Upper lobe of right lung (tissue), 1 donor: ENCODE results near the gene ATXN7L3. TPM values are rescaled to one million over a fixed set of nuclear protein-coding genes. Genes with fewer than 3 reads are reported as not detected.

Experiments used
- ATAC-seq: fragments of 200-7000 bp; cut with Tn5 transposase; one replicate; pipeline ENCODE4 v1.9.1; 2020; ENCODE audit warnings: mild to moderate bottlenecking, moderate library complexity
- DNase-seq: peaks from one replicate; pipeline ENCODE4 v3.0.0-alpha.2; 2020
- H3K27ac ChIP-seq: fragments of 200-600 bp; one replicate; pipeline ENCODE4 v1.8.0; 2022
- H3K27me3 ChIP-seq: fragments of 200-600 bp; one replicate; pipeline ENCODE4 v1.8.0; 2022; ENCODE audit warnings: mild to moderate bottlenecking
- H3K36me3 ChIP-seq: fragments of 200-600 bp; one replicate; pipeline ENCODE4 v1.8.0; 2022
- H3K4me1 ChIP-seq: fragments of 200-600 bp; one replicate; pipeline ENCODE4 v1.8.0; 2022
- H3K4me3 ChIP-seq: fragments of 200-600 bp; one replicate; pipeline ENCODE4 v1.8.0; 2022; ENCODE audit warnings: mild to moderate bottlenecking
- H3K9me3 ChIP-seq: fragments of 200-600 bp; one replicate; pipeline ENCODE4 v1.8.0; 2022
- CTCF ChIP-seq: fragments of 200-600 bp; IDR thresholded peaks from one replicate; pipeline ENCODE4 v1.8.0; 2022; ENCODE audit warnings: antibody characterized with exemption
- intact Hi-C: fragments of 100-400 bp; cut with DNase I; formaldehyde crosslinking; loops from one replicate; pipeline ENCODE4 v1.11.0; 2022
- total RNA-seq: library from RNA; stranded (reverse); fragmentation: NEBNext Ultra II Directional; extraction: Animal tissue kit (Norgen Biotek cat#: 25700); gene quantifications from one replicate; pipeline ENCODE4 v1.2.1, GENCODE V29; 2021
- donor health status: DM: no; HTN: yes; CAD: no; lungs with severe emphysema.

The ATXN7L3 gene
- total RNA-seq, 1 donor from 2014 or later: 65.0 TPM

- TF ChIP-seq CTCF: no peak
- DNase-seq (no peak), ATAC-seq (no peak)
- no peaks in the 10 kb centered on the region for H3K36me3 ChIP-seq
- no peak overlapping the region for H3K27ac ChIP-seq
- no peaks in the 10 kb centered on the region for H3K27me3 ChIP-seq
- no peak overlapping the region for H3K4me3 ChIP-seq
- H3K4me1 ChIP-seq: peaks cover 10% of the 10 kb centered on the region
- intact Hi-C loops: no loop called here
- no peaks in the 10 kb centered on the region for H3K9me3 ChIP-seq
These were observed 23.9 kb upstream of the ATXN7L3 start for GRCh38 chr17:44223541-44224071.

- peaks cover 19% of the 10 kb centered on the region for H3K4me1 ChIP-seq
- H3K4me3 ChIP-seq: peak overlapping the region; percentile 98
- DNase-seq: peak; percentile 90
- intact Hi-C loops: no loop called here
- H3K36me3 ChIP-seq: no peaks in the 10 kb centered on the region
- no peaks in the 10 kb centered on the region for H3K9me3 ChIP-seq
- H3K27me3 ChIP-seq: no peaks in the 10 kb centered on the region
- ATAC-seq: peak; percentile 34
- peak; percentile 24 for TF ChIP-seq CTCF
- H3K27ac ChIP-seq: peak overlapping the region; percentile 97
These were observed 22.6 kb upstream of the ATXN7L3 start for GRCh38 chr17:44222112-44222869.

GRCh38 chr17:44221862-44222111 is 22.1 kb upstream of the ATXN7L3 start:
- H3K27me3 ChIP-seq: no peaks in the 10 kb centered on the region
- TF ChIP-seq CTCF: no peak
- no peaks in the 10 kb centered on the region for H3K9me3 ChIP-seq
- DNase-seq (peak; percentile 73), ATAC-seq (no peak)
- peaks cover 24% of the 10 kb centered on the region for H3K4me1 ChIP-seq
- H3K27ac ChIP-seq: peak overlapping the region; percentile 97
- H3K4me3 ChIP-seq: peak overlapping the region; percentile 98
- peaks cover 4% of the 10 kb centered on the region for H3K36me3 ChIP-seq
- intact Hi-C loops: no loop called here

GRCh38 chr17:44221084-44221861 is 21.6 kb upstream of the ATXN7L3 start:
- intact Hi-C loops: no loop called here
- Histone ChIP-seq H3K9me3 (no peaks in the 10 kb centered on the region), H3K36me3 (peaks cover 9% of the 10 kb centered on the region), H3K27ac (peak overlapping the region; percentile 97), H3K27me3 (no peaks in the 10 kb centered on the region), H3K4me1 (peaks cover 28% of the 10 kb centered on the region), H3K4me3 (peak overlapping the region; percentile 98)
- peak; percentile 32 for ATAC-seq
- no peak for TF ChIP-seq CTCF
- peak; percentile 87 for DNase-seq

- ATAC-seq: peak; percentile 30
These were observed 20.8 kb upstream of the ATXN7L3 start for GRCh38 chr17:44220213-44221083.

More at GRCh38 chr17:44220213-44221083, 20.8 kb upstream of the ATXN7L3 start:
- peak overlapping the region; percentile 97 for H3K27ac ChIP-seq
- peaks cover 17% of the 10 kb centered on the region for H3K36me3 ChIP-seq
- TF ChIP-seq CTCF: no peak
- H3K9me3 ChIP-seq: no peaks in the 10 kb centered on the region
- H3K4me1 ChIP-seq: peaks cover 30% of the 10 kb centered on the region
- H3K27me3 ChIP-seq: no peaks in the 10 kb centered on the region
- peak; percentile 84 for DNase-seq
- intact Hi-C loops: no loop called here
- H3K4me3 ChIP-seq: peak overlapping the region; percentile 98
